ENCODE data around the gene RPEL1.
"Not testable (repeated sequence)": the region's sequence is repeated elsewhere in the genome, so short reads cannot be mapped to it uniquely, and the experiment has no call there.

RPEL1 gene

DNA sequence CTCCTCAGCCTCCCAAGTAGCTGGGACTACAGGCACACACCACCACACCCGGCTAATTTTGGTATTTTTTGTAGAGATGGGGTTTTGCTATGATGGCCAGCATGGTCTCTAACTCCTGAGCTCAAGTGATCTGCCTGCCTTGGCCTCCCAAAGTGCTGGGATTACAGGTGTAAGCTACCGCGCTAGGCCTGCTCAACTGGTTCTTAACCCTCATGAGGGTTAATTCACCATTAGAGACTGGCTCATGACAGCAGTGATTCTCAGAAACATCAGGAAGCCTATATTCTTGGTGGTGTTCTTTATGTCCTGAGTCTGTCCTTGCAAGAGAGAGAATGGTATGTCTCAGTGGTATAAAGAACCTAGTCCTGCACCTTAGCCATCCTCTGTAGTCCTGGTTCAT is 42.2 kb upstream of the RPEL1 start:
- Histone ChIP-seq H4K20me1 (ENCODE audit: insufficient read depth, low read length, poor library complexity, severe bottlenecking) (no peaks in the 10 kb centered on the region), H3K27me3 (ENCODE audit: insufficient read depth, low read length, poor library complexity, severe bottlenecking) (no peaks in the 10 kb centered on the region), H3K79me2 (ENCODE audit: insufficient read depth, low read length) (no peaks in the 10 kb centered on the region)

DNA sequence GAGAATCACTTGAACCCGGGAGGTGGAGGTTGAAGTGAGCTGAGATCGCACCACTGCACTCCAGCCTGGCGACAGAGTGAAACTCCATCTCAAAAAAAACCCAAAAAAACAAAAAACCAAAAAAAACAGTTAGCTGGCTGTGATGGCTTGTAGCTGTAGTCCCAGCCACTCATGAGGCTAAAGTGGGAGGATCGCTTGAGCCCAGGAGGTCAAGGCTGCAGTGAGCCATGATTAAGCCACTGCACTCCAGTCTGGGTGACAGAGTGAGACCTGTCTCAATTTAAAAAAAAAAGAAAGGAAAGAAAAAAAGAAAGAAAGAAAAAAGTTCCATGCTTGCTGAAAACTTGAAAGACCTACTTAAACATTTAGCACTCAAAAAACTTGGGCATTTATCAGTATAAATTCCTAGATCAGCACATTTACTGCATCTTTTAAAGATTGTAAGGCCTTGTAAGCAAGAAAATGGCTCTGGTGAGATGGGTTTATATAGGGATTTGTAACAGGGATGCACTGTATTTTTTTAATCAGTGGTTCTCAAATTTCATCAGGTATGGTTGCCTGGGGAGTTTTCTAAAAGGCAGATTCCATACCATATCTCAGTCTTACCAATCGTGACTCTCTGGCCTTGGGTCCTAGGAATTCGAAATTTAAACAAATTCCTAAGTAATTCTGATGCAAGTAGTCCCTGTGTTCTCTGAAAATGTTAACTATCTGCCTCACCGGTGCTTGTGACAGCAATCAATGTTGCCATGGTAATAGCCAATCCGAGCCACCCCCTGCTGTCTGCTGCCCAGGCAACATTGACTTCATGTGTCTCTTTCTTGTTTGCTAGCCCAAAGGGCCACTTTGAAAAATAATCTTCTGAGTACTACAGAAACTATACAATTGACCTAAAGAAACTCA is 41.1 kb upstream of the RPEL1 start:
- H3K9me3 ChIP-seq (ENCODE audit: insufficient read depth, low read depth, low read length): no peaks in the 10 kb centered on the region
- no peak overlapping the region for H3K9ac ChIP-seq (ENCODE audit: low read depth, low read length, poor library complexity, severe bottlenecking)
- no peaks in the 10 kb centered on the region for H3F3A ChIP-seq (ENCODE audit: low read depth)
- no peaks in the 10 kb centered on the region for H3K36me3 ChIP-seq (ENCODE audit: insufficient read depth, low read length)
- H3K4me1 ChIP-seq (ENCODE audit: insufficient read depth, low read length, poor library complexity, severe bottlenecking): no peaks in the 10 kb centered on the region
- H3K79me2 ChIP-seq (ENCODE audit: insufficient read depth, low read length): no peaks in the 10 kb centered on the region
- TF ChIP-seq EZH2phosphoT487 (IDR thresholded peaks at IDR 0.05; ENCODE audit: borderline replicate concordance): no peak
- TF ChIP-seq, protein P1, sequence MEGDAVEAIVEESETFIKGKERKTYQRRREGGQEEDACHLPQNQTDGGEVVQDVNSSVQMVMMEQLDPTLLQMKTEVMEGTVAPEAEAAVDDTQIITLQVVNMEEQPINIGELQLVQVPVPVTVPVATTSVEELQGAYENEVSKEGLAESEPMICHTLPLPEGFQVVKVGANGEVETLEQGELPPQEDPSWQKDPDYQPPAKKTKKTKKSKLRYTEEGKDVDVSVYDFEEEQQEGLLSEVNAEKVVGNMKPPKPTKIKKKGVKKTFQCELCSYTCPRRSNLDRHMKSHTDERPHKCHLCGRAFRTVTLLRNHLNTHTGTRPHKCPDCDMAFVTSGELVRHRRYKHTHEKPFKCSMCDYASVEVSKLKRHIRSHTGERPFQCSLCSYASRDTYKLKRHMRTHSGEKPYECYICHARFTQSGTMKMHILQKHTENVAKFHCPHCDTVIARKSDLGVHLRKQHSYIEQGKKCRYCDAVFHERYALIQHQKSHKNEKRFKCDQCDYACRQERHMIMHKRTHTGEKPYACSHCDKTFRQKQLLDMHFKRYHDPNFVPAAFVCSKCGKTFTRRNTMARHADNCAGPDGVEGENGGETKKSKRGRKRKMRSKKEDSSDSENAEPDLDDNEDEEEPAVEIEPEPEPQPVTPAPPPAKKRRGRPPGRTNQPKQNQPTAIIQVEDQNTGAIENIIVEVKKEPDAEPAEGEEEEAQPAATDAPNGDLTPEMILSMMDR (conservative IDR thresholded peaks at IDR 0.05; ENCODE audit: low read length): no peak
- no peaks in the 10 kb centered on the region for H3K9me2 ChIP-seq (replicated peaks; ENCODE audit: low read depth, low read length)
- no peak overlapping the region for H3K4me3 ChIP-seq (ENCODE audit: low read length, poor library complexity, severe bottlenecking)
- H3K27me3 ChIP-seq (ENCODE audit: insufficient read depth, low read length, poor library complexity, severe bottlenecking): no peaks in the 10 kb centered on the region
- H3K4me2 ChIP-seq (ENCODE audit: low read depth, low read length, poor library complexity, severe bottlenecking): no peak overlapping the region
- no peak overlapping the region for H2AFZ ChIP-seq (ENCODE audit: low read length)
- no peaks in the 10 kb centered on the region for H4K20me1 ChIP-seq (ENCODE audit: insufficient read depth, low read length, poor library complexity, severe bottlenecking)

More for the DNA sequence above, 42.2 kb upstream of the RPEL1 start:
- H3K4me3 ChIP-seq (ENCODE audit: low read length, poor library complexity, severe bottlenecking): no peak overlapping the region
- H3F3A ChIP-seq (ENCODE audit: low read depth): no peaks in the 10 kb centered on the region
- no peaks in the 10 kb centered on the region for H3K9me2 ChIP-seq (replicated peaks; ENCODE audit: low read depth, low read length)
- no peak overlapping the region for H3K4me2 ChIP-seq (ENCODE audit: low read depth, low read length, poor library complexity, severe bottlenecking)
- no peak for TF ChIP-seq EZH2phosphoT487 (IDR thresholded peaks at IDR 0.05; ENCODE audit: borderline replicate concordance)
- TF ChIP-seq, protein P1 (conservative IDR thresholded peaks at IDR 0.05; ENCODE audit: low read length): no peak
- no peak overlapping the region for H2AFZ ChIP-seq (ENCODE audit: low read length)
- no peaks in the 10 kb centered on the region for H3K36me3 ChIP-seq (ENCODE audit: insufficient read depth, low read length)
- H3K9me3 ChIP-seq (ENCODE audit: insufficient read depth, low read depth, low read length): no peaks in the 10 kb centered on the region
- peaks cover under 1% of the 10 kb centered on the region for H3K4me1 ChIP-seq (ENCODE audit: insufficient read depth, low read length, poor library complexity, severe bottlenecking)
- H3K9ac ChIP-seq (ENCODE audit: low read depth, low read length, poor library complexity, severe bottlenecking): no peak overlapping the region

DNA sequence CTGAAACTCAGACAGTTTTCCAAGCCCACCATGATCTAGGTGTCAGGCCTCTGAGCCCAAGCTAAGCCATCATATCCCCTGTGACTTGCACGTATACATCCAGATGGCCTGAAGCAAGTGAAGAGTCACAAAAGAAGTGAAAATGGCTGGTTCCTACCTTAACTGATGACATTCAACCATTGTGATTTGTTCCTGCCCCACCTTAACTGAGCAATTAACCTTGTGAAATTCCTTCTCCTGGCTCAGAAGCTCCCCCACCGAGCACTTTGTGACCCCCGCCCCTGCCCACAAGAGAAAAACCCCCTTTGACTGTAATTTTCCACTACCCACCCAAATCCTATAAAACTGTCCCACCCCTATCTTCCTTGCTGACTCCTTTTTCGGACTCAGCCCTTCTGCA is 40.3 kb upstream of the RPEL1 start:
- H3K4me1 ChIP-seq (ENCODE audit: insufficient read depth, low read length, poor library complexity, severe bottlenecking); H3K79me2 ChIP-seq (ENCODE audit: insufficient read depth, low read length); H3K9ac ChIP-seq (ENCODE audit: low read depth, low read length, poor library complexity, severe bottlenecking); H3F3A ChIP-seq (ENCODE audit: low read depth); H3K4me3 ChIP-seq (ENCODE audit: low read length, poor library complexity, severe bottlenecking); H2AFZ ChIP-seq (ENCODE audit: low read length); H3K9me3 ChIP-seq (ENCODE audit: insufficient read depth, low read depth, low read length); H3K4me2 ChIP-seq (ENCODE audit: low read depth, low read length, poor library complexity, severe bottlenecking); H3K36me3 ChIP-seq (ENCODE audit: insufficient read depth, low read length); H4K20me1 ChIP-seq (ENCODE audit: insufficient read depth, low read length, poor library complexity, severe bottlenecking); H3K9me2 ChIP-seq (replicated peaks; ENCODE audit: low read depth, low read length); H3K27me3 ChIP-seq (ENCODE audit: insufficient read depth, low read length, poor library complexity, severe bottlenecking): not testable (repeated sequence)

DNA sequence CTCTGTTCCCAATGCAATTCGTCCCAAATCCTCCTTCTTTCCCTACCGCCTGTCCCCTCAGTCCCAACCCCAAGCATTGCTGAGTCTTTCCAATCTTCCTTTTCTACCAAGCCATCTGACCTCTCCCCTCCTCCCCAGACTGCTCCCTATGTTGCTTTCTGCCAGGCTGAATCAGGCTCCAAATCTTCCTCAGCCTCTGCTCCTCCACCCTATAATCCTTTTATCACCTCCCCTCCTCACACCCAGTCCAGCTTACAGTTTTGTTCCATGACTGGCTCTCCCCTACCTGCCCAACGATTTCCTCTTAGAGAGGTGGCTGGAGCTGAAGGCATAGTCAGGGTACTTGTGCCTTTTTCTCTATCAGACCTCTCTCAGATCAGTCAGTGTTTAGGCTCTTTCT is 39.0 kb upstream of the RPEL1 start:
- H3K27me3 ChIP-seq (ENCODE audit: insufficient read depth, low read length, poor library complexity, severe bottlenecking); H3K9ac ChIP-seq (ENCODE audit: low read depth, low read length, poor library complexity, severe bottlenecking); H3K36me3 ChIP-seq (ENCODE audit: insufficient read depth, low read length); H3K79me2 ChIP-seq (ENCODE audit: insufficient read depth, low read length); H2AFZ ChIP-seq (ENCODE audit: low read length); H4K20me1 ChIP-seq (ENCODE audit: insufficient read depth, low read length, poor library complexity, severe bottlenecking); H3K4me3 ChIP-seq (ENCODE audit: low read length, poor library complexity, severe bottlenecking); H3K9me3 ChIP-seq (ENCODE audit: insufficient read depth, low read depth, low read length); H3K4me1 ChIP-seq (ENCODE audit: insufficient read depth, low read length, poor library complexity, severe bottlenecking); H3K4me2 ChIP-seq (ENCODE audit: low read depth, low read length, poor library complexity, severe bottlenecking); H3F3A ChIP-seq (ENCODE audit: low read depth); H3K9me2 ChIP-seq (replicated peaks; ENCODE audit: low read depth, low read length): not testable (repeated sequence)
